HEK293T (cell line): ENCODE measurements around the gene PDLIM1.

ENCODE experiments used
- ARNT ChIP-seq: fragments of 450-650 bp; IDR thresholded peaks from 2 replicates; pipeline ENCODE4 v1.6.1; 2017; ENCODE audit warnings: mild to moderate bottlenecking
- BHLHE40 ChIP-seq: fragments of 450-650 bp; IDR thresholded peaks from 2 replicates; pipeline ENCODE4 v1.6.1; 2016; ENCODE audit warnings: mild to moderate bottlenecking, moderate library complexity, borderline replicate concordance
- CTBP1 ChIP-seq: fragments of 450-650 bp; IDR thresholded peaks from 2 replicates; pipeline ENCODE4 v1.6.1; 2016; ENCODE audit warnings: borderline replicate concordance
- FOXA1 ChIP-seq: fragments of 450-650 bp; IDR thresholded peaks from 2 replicates; pipeline ENCODE4 v1.6.1; 2016; ENCODE audit warnings: mild to moderate bottlenecking
- FOXK2 ChIP-seq: fragments of 450-650 bp; IDR thresholded peaks from 2 replicates; pipeline ENCODE4 v1.6.1; 2016; ENCODE audit warnings: mild to moderate bottlenecking
- FOXM1 ChIP-seq: fragments of 450-650 bp; IDR thresholded peaks from 2 replicates; pipeline ENCODE4 v1.6.1; 2017; ENCODE audit warnings: mild to moderate bottlenecking, borderline replicate concordance
- HDGF ChIP-seq: fragments of 450-650 bp; IDR thresholded peaks from 2 replicates; pipeline ENCODE4 v1.6.1; 2017; ENCODE audit warnings: antibody characterized with exemption, borderline replicate concordance
- L3MBTL2 ChIP-seq: fragments of 450-650 bp; conservative IDR thresholded peaks from 2 replicates; pipeline ENCODE4 v1.6.1; 2016; ENCODE audit warnings: mild to moderate bottlenecking
- NFRKB ChIP-seq: fragments of 450-650 bp; IDR thresholded peaks from 2 replicates; pipeline ENCODE4 v1.6.1; 2016; ENCODE audit warnings: mild to moderate bottlenecking, moderate library complexity
- PKNOX1 ChIP-seq: fragments of 450-650 bp; IDR thresholded peaks from 2 replicates; pipeline ENCODE4 v1.6.1; 2016
- SP1 ChIP-seq: fragments of 450-650 bp; IDR thresholded peaks from 2 replicates; pipeline ENCODE4 v1.6.1; 2017
- SUZ12 ChIP-seq: fragments of 450-650 bp; IDR thresholded peaks from 2 replicates; pipeline ENCODE4 v1.6.1; 2016; ENCODE audit warnings: mild to moderate bottlenecking
- TARDBP ChIP-seq: fragments of 450-650 bp; IDR thresholded peaks from 2 replicates; pipeline ENCODE4 v1.6.1; 2016

GRCh38 chr10:95300022-95300539 lies 9.3 kb upstream of the PDLIM1 start:
- TF ChIP-seq FOXM1 (no peak), CTBP1 (no peak), L3MBTL2 (no peak), BHLHE40 (no peak), SP1 (no peak), ARNT (no peak), SUZ12 (no peak), TARDBP (no peak), PKNOX1 (no peak), FOXA1 (no peak), HDGF (no peak), NFRKB (no peak), FOXK2 (no peak)
